C4-2B (cell line): ENCODE results near the gene PALS2.

Experiments used
- ZFX ChIP-seq: fragments of 450-650 bp; IDR thresholded peaks from 2 replicates; pipeline ENCODE4 v1.6.1; 2017
- TF ChIP-seq, protein P1 (sequence below): fragments of 450-650 bp; conservative IDR thresholded peaks from 2 replicates; pipeline ENCODE4 v1.5.1; 2017; ENCODE audit warnings: mild to moderate bottlenecking

DNA sequence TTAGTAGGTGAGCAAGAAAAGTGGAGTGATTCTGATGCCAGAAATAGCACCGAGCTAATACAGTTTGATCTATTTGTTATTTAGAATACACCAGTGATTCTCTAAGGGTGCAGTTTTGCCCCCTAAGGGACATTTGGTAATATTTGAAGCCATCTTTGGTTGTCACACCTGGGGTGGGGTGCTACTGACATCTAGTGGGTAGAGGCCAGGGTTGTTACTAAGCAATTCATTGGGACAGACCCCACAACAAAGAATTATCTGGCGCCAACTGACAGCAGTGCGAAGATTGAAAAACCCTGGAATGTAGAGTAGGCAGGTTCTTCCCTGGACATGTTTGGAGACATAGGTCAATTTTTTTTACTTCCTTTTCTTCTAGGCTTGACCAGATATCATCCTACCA, 14.6 kb downstream of the PALS2 start:
- TF ChIP-seq, protein P1, sequence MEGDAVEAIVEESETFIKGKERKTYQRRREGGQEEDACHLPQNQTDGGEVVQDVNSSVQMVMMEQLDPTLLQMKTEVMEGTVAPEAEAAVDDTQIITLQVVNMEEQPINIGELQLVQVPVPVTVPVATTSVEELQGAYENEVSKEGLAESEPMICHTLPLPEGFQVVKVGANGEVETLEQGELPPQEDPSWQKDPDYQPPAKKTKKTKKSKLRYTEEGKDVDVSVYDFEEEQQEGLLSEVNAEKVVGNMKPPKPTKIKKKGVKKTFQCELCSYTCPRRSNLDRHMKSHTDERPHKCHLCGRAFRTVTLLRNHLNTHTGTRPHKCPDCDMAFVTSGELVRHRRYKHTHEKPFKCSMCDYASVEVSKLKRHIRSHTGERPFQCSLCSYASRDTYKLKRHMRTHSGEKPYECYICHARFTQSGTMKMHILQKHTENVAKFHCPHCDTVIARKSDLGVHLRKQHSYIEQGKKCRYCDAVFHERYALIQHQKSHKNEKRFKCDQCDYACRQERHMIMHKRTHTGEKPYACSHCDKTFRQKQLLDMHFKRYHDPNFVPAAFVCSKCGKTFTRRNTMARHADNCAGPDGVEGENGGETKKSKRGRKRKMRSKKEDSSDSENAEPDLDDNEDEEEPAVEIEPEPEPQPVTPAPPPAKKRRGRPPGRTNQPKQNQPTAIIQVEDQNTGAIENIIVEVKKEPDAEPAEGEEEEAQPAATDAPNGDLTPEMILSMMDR = peak; percentile 31
- TF ChIP-seq ZFX = no peak
